SK-N-MC (cell line): ENCODE measurements around the gene NFRKB.

Source experiments
- EZH2 ChIP-seq: fragments of 200-600 bp; sonication (generic); IDR thresholded peaks from one replicate; pipeline ENCODE4 v1.6.1; 2017; ENCODE audit warnings: antibody characterized with exemption
- FOXP2 ChIP-seq: optimal IDR thresholded peaks from 2 replicates; pipeline ENCODE3; 2011; ENCODE audit warnings: mild to moderate bottlenecking, moderate library complexity; ENCODE audit not compliant: insufficient read depth; ENCODE audit errors: extremely low read length, control extremely low read depth
- POLR2AphosphoS5 ChIP-seq: IDR thresholded peaks from 2 replicates; pipeline ENCODE4 v1.6.1; 2012; ENCODE audit warnings: mild to moderate bottlenecking, low read depth, low read length, borderline replicate concordance

DNA sequence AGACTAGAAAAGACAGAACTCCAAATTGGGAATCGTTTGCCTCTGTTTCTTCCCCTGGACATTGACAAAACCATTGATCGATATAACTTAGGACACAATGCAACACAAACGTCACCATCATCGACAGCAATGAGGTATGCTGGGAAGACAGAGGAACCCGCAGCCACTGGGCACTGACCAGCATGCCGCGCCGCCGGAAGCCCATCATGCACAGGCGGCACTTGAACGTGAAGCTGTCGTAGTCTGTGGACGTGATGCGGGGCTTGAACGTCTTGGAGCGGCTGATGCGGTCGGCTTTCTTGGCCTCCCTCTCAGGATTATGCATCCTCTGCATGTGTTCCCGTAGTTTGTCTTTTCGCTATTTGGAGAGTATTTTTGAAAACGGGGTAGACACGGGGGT, 23.0 kb upstream of the NFRKB start:
- TF ChIP-seq POLR2AphosphoS5 (no peak), EZH2 (no peak), FOXP2 (no peak)
